ENCODE results near the gene KCTD12.
A peak's percentile ranks its signal among the peaks of the same experiment; 100 is the strongest.

KCTD12 gene

DNA sequence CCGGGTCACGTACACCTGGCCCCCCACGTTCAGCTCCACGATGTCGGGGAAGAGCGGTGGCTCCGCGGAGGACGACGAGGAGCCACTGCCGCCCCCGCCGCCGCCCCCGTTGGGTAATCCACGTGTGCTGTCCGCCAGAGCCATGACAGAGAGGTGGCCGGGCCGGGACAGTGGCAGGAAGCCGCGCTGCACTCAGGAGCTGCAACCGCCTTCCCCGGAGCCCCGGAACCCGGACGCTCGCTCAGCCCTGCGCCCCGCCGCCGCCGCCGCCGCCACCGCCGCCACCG is 257 bp downstream of the KCTD12 start:
- no peak for DNase-seq

DNA sequence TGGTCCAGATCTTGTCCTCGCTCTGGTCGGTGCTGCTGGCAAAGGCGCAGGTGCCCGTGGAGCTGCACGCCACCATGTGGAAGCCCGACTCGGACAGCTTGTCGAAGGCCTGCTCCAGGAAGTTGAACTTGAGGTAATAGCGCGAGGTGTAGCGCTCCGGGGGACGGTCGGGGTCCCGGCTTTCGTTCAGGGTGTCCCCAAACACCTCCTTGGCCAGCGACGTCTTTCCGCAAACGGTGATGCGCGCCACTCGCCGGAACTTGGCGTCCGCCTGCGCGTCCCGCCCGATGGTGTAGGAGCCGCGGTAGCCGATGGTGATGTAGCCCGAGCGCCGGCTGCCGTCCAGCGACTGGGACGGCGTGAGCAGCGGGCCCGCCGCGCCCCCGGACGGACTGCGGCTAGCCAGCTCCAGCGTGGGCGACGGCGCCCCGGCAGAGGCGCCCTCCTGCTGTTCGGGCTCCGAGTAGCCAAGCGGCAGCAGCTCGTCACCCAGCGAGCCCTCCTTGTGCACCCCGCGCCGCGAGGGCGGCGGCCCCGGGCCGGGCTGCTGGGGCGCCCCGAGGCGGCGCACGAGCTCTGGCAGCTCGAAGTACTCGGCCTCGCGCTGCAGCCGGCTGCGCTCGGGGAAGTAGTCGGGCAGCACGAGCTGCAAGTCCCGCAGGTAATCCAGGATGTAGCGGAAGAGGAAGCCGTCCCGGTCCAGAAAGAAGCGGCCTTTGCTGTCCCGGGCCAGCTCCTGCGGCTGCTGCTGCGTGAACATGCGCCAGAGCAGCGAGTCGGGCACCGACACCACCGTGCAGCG is 801 bp downstream of the KCTD12 start:
- DNase-seq, result peak; percentile 72

- no peak for DNase-seq
Measured at GRCh38 chr13:76884907-76885202, 1.4 kb downstream of the KCTD12 start.

DNA sequence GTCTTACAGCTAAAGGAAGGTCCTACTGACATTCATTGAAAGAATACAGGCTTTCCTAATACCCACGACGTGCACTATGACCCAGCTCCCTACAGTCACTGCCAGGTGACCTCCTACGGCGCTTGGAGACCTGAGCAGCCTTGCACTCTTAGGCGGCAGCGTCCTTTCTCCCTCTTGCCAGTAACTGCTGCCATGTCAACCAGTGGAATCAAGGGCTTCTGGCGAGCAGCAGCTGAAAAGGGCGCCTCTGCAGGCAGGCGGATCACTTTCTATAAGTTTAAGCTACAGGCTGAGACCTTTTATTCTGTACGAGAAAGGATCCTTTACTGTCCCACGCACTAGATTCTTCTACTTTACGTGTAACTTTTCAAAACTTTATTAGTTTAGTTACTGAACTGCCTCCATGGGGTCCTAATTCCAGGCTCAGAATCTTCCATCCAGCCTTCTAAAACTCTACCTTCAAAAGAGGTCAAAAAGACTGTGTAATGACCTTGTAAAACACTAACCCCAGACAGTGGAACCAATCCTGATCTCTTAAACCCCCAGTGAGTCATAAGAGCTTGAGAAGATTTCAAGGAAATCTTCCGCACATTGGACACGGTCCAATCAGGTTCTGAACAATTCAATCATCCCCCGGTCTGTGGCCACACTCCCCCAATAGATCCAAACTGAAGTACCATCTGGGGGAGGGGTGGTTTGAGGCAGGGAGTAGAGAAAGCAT is 1.9 kb downstream of the KCTD12 start:
- DNase-seq, result no peak

- DNase-seq, result no peak
Measured at GRCh38 chr13:76883236-76883635, 3.0 kb downstream of the KCTD12 start.

DNA sequence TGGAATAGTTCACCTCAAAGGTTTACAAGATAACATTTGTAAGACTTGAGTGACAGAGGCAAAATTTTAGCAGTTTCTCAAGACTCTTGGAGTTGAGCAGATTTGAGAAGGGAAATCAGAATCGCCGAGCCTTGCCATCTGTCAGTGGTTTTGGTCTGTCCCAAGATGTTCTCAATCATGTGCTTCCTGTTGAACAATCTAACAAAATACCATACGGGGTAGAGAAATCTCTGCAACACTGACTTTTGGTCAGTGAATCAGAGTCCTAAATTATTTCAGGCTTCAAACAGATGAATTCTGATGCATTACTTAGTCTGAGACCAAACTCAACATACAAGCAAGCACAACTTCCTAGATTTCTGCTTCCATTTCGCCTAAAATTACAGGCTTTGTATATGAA is 3.8 kb downstream of the KCTD12 start:
- no peak for DNase-seq

DNA sequence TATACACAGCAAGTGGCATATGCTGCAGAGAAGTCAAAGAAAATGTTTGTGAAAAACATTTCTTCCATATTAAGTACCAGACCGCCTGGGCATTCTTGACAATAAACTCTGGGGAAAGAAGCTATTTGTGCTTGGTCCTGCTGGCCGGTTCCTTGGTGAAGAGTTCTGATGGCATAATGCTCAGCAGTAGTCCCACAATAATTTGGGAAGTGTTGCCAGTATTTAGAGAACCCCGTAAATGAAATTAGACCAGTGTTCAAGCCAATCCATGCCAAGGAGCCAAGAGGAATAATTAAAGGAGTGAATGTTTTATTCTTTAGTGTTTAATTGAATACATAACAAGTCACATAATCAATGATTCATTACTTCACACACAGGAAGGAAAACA is 6.3 kb downstream of the KCTD12 start:
- no peak for DNase-seq

- DNase-seq, result peak; percentile 41
Measured at GRCh38 chr13:76879203-76879882, 6.9 kb downstream of the KCTD12 start.

DNA sequence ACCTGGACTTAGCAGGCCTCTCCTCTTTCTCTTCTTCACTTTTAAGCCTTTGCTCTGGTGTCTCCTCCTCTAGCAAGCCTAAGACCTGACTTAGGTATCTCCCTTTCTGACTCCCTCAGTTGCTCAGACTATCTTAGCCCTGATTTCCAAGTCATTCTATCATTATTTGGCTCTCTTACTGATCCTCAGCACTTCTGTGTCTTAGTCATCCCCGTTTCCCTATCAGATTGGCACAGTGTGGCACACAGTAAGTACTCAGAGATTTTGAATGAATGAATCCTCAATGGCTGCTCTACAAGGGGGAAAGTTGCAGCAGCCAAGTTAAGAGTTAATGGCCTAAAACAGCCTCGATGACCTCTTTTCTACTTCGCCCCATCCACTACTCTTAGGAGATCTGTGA is 8.2 kb downstream of the KCTD12 start:
- no peak for DNase-seq

- no peak for DNase-seq
Measured at GRCh38 chr13:76875271-76875815, 10.9 kb downstream of the KCTD12 start.

- DNase-seq, result no peak
Measured at GRCh38 chr13:76874479-76874878, 11.7 kb downstream of the KCTD12 start.

GRCh38 chr13:76873445-76873844 is 12.8 kb downstream of the KCTD12 start:
- no peak for DNase-seq

DNA sequence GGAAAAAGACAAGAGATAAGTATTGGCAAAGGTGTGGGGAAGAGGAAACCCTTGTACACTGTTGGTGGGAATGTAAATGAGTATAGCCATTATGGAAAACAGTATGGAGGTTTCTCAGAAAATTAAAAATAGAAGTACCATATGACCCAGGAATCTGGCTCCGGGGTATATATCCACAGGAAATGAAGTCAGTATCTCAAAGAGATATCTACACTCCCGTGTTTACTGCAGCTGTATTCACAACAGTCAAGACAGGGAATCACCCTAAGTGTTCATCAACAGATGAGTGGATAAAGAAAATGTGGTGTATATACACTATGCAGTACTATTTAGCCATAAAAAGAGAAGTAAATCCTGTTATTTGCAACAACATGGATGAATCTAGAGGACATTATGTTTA is 13.5 kb downstream of the KCTD12 start:
- no peak for DNase-seq

- DNase-seq, result no peak
Measured at GRCh38 chr13:76871432-76871831, 14.8 kb downstream of the KCTD12 start.

DNA sequence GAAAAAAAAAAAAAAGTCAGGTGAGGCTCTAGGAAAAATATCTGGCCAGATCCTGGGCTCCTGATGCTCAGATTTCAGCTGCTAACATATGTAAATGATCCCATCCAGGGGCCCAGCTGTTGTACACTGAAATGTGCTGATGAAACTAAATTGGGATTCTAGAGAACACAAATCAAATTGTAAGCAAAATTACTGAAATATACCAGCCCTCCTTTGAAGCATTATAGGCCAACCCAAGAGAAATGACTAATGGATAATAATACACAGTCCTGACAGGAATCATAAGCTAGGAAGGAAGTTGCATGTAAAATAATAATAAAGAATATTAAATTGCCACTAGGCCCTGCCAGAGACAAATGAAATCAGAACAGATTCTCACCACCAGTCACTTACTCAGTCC is 17.8 kb downstream of the KCTD12 start:
- no peak for DNase-seq

- no peak for DNase-seq
Measured at GRCh38 chr13:76865996-76866503, 20.2 kb downstream of the KCTD12 start.

DNA sequence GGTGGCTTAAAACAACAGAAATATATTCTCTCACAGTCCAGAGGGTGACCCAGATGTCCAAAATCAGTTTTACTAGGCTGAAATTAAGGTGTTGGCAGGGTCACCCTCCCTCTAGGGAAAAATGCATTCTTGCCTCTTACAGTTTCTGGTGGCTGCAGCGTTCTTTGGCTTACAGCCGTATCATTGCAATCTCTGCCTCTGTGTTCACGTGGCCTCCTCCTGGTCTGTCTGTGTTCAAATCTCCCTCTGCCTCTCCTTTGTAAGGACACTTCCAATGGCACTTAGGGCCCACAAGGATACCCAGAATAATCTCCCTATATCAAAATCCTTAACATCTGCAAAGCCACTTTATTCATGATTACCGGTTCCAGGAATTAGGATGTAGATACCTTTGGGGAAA is 21.1 kb downstream of the KCTD12 start:
- DNase-seq, result no peak

DNA sequence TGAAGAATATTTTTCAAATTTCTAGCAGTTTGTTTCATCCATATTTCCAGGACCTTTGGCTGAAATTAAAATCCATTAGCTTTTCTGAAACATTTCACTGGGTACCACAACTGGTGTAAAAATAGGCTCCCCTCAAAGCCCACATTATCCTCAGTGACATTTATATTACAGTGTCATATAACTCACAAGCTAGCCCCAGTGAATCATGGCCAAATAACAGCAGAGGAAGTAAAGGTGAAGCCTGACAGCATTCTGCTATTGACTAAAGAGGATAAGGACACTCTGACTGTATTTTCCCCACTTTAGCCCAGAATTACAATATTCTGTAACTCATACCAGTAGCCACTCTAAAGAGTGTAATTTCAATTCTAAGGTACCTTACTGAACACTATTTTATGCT is 21.9 kb downstream of the KCTD12 start:
- no peak for DNase-seq

GRCh38 chr13:76863022-76863421 is 23.2 kb downstream of the KCTD12 start:
- no peak for DNase-seq

GRCh38 chr13:76861859-76862258 is 24.3 kb downstream of the KCTD12 start:
- no peak for DNase-seq

DNA sequence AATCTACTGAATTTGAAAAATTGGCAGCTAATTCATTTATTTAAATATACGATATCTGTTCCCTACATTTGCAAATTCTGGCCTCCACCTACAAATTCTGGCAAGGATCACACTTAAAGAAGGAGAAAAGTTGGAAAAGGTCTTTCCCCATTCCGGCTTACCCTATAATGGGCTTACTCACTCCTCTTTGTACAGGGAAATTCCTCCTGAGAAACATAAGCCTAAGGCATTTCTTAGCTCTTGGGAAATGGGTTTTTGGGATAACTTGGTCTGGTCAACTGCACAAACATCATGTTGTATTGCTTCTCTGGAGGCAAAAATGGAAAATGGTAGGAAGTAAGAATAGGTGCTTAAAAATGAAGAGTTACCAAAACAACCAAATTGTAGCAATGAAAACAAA is 25.5 kb downstream of the KCTD12 start:
- no peak for DNase-seq

GRCh38 chr13:76854894-76855293 is 31.3 kb downstream of the KCTD12 start:
- DNase-seq, result no peak

GRCh38 chr13:76853921-76854608 is 32.1 kb downstream of the KCTD12 start:
- DNase-seq, result no peak

Measured in activated CD4-positive, CD25-positive, alpha-beta regulatory T cell treated with anti-CD3 and anti-CD28 coated beads, Interleukin-2, amount 50 U/mL, for 72 hours (primary cell).